ENCODE results near the gene GPR89B.
"Not testable (repeated sequence)": the region's sequence is repeated elsewhere in the genome, so short reads cannot be mapped to it uniquely, and the experiment has no call there.

Gene GPR89B

GRCh38 chr1:148032690-148033089 is 104.5 kb downstream of the GPR89B start:
- not testable (repeated sequence) for DNase-seq (ENCODE audit: low read depth)

GRCh38 chr1:148033147-148033546 is 104.9 kb downstream of the GPR89B start:
- DNase-seq (ENCODE audit: low read depth): not testable (repeated sequence)

- not testable (repeated sequence) for DNase-seq (ENCODE audit: low read depth)
These were observed 109.7 kb downstream of the GPR89B start for GRCh38 chr1:148037850-148038461.

GRCh38 chr1:148038462-148039333 is 110.5 kb downstream of the GPR89B start:
- DNase-seq (ENCODE audit: low read depth): peak; percentile 96
